HG03108 (cell line): ENCODE data around the gene SOCS1.

Source experiments
- ATAC-seq: cut with Tn5 transposase; IDR thresholded peaks from one replicate; pipeline ENCODE4 v1.9.1; 2021; ENCODE audit warnings: moderate library complexity; ENCODE audit not compliant: unreplicated experiment

SOCS1 gene

GRCh38 chr16:11289202-11289601 lies 33.2 kb upstream of the SOCS1 start:
- ATAC-seq = no peak

- no peak for ATAC-seq
Measured at GRCh38 chr16:11285842-11286241, 29.8 kb upstream of the SOCS1 start.

GRCh38 chr16:11283820-11284248 lies 27.8 kb upstream of the SOCS1 start:
- ATAC-seq = no peak

- ATAC-seq = no peak
Measured at GRCh38 chr16:11280616-11281522, 24.9 kb upstream of the SOCS1 start, which contains the start of gene PRM1. Gene PRM1 (minus strand): TSS chr16:11281330. CDS start chr16:11281238, 92 bp downstream.

- no peak for ATAC-seq
Measured at GRCh38 chr16:11278681-11279628, 23.0 kb upstream of the SOCS1 start.

GRCh38 chr16:11277607-11278337 lies 21.8 kb upstream of the SOCS1 start:
- no peak for ATAC-seq

- no peak for ATAC-seq
Measured at GRCh38 chr16:11276896-11277593, 21.0 kb upstream of the SOCS1 start.

GRCh38 chr16:11276143-11276895 lies 20.3 kb upstream of the SOCS1 start, which contains the start of gene PRM2:
Gene PRM2 (minus strand): TSS chr16:11276480. CDS start chr16:11276370, 110 bp downstream.
- no peak for ATAC-seq

- no peak for ATAC-seq
Measured at GRCh38 chr16:11274964-11275363, 19.0 kb upstream of the SOCS1 start.

- no peak for ATAC-seq
Measured at GRCh38 chr16:11273721-11274324, 17.8 kb upstream of the SOCS1 start.

- ATAC-seq = no peak
Measured at GRCh38 chr16:11272921-11273720, 17.1 kb upstream of the SOCS1 start, which contains the start of gene PRM3. Gene PRM3 (minus strand): TSS chr16:11273629. CDS start chr16:11273595, 34 bp downstream.

GRCh38 chr16:11272484-11272883 lies 16.5 kb upstream of the SOCS1 start:
- ATAC-seq = no peak

- no peak for ATAC-seq
Measured at GRCh38 chr16:11271610-11272009, 15.6 kb upstream of the SOCS1 start.

- no peak for ATAC-seq
Measured at GRCh38 chr16:11270602-11271162, 14.7 kb upstream of the SOCS1 start.

GRCh38 chr16:11268921-11269375 lies 12.9 kb upstream of the SOCS1 start, which contains the start of gene TNP2:
Gene TNP2 (minus strand): TSS chr16:11269325. CDS start chr16:11269262, 63 bp downstream.
- ATAC-seq = no peak

GRCh38 chr16:11265124-11265523 lies 9.1 kb upstream of the SOCS1 start:
- ATAC-seq = no peak

- ATAC-seq = no peak
Measured at GRCh38 chr16:11264155-11264832, 8.3 kb upstream of the SOCS1 start.
